ENCODE results near the gene PPP2R1B.

GRCh38 chr11:111749646-111750045 lies 16.5 kb downstream of the PPP2R1B start:
- TF ChIP-seq EZH2 (IDR thresholded peaks at IDR 0.05; ENCODE audit: insufficient read depth, low read length) = no peak
- TF ChIP-seq, protein P1, sequence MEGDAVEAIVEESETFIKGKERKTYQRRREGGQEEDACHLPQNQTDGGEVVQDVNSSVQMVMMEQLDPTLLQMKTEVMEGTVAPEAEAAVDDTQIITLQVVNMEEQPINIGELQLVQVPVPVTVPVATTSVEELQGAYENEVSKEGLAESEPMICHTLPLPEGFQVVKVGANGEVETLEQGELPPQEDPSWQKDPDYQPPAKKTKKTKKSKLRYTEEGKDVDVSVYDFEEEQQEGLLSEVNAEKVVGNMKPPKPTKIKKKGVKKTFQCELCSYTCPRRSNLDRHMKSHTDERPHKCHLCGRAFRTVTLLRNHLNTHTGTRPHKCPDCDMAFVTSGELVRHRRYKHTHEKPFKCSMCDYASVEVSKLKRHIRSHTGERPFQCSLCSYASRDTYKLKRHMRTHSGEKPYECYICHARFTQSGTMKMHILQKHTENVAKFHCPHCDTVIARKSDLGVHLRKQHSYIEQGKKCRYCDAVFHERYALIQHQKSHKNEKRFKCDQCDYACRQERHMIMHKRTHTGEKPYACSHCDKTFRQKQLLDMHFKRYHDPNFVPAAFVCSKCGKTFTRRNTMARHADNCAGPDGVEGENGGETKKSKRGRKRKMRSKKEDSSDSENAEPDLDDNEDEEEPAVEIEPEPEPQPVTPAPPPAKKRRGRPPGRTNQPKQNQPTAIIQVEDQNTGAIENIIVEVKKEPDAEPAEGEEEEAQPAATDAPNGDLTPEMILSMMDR (IDR thresholded peaks at IDR 0.05; ENCODE audit: insufficient read depth, low read depth, low read length) = no peak

Data from astrocyte (in vitro differentiated cells and primary cell).